HEK293 (cell line): Measurements from ENCODE around the gene MAPKAPK3.

Experiments used
- CTCF ChIP-seq: fragments of 450-650 bp; formaldehyde crosslinking; IDR thresholded peaks from 2 replicates; pipeline ENCODE4 v1.5.1; 2016; ENCODE audit warnings: missing biosample characterization, missing genetic modification characterization
- INSM2 ChIP-seq: fragments of 450-650 bp; formaldehyde crosslinking; IDR thresholded peaks from 2 replicates; pipeline ENCODE4 v1.5.1; 2016; ENCODE audit warnings: missing biosample characterization, missing genetic modification characterization

- no peak for TF ChIP-seq CTCF (tag by site-specific recombination)
- TF ChIP-seq INSM2 (tag by site-specific recombination), result no peak
These were observed 13.9 kb downstream of the MAPKAPK3 start for GRCh38 chr3:50630877-50631276.
